Mesenchymal stem cell (in vitro differentiated cells and primary cell): ENCODE measurements around the gene TRPM1.

Source experiments
- DNase-seq: peaks from one replicate; pipeline ENCODE4 v3.0.0-alpha.2; 2013
- H2AFZ ChIP-seq: one replicate; pipeline ENCODE4 v1.6.1; 2013; ENCODE audit warnings: low read depth, mild to moderate bottlenecking, control low read depth, inconsistent platforms, low read length, moderate library complexity
- H2AK5ac ChIP-seq: 2 replicates; pipeline ENCODE4 v1.6.1; 2013; ENCODE audit warnings: low read length, moderate library complexity, mild to moderate bottlenecking, inconsistent platforms; ENCODE audit not compliant: severe bottlenecking
- H2BK120ac ChIP-seq: one replicate; pipeline ENCODE4 v1.6.1; 2013; ENCODE audit warnings: low read depth, mild to moderate bottlenecking, inconsistent platforms, low read length, moderate library complexity
- H2BK12ac ChIP-seq, 2 experiments: one replicate each; pipeline ENCODE4 v1.6.1; 2013; ENCODE audit warnings: inconsistent platforms in 2 of 2, low read length in 2 of 2, mild to moderate bottlenecking in 2 of 2, moderate library complexity in 2 of 2, control low read depth in 1 of 2
- H2BK15ac ChIP-seq: one replicate; pipeline ENCODE4 v1.6.1; 2013; ENCODE audit warnings: mild to moderate bottlenecking, low read depth, inconsistent platforms; ENCODE audit not compliant: poor library complexity, severe bottlenecking
- H2BK5ac ChIP-seq: 2 replicates; pipeline ENCODE4 v1.6.1; 2013; ENCODE audit warnings: low read depth, mild to moderate bottlenecking, low read length, control low read depth, inconsistent platforms; ENCODE audit not compliant: poor library complexity, severe bottlenecking
- H3K14ac ChIP-seq, 2 experiments: one replicate each; pipeline ENCODE4 v1.6.1; 2013; ENCODE audit warnings: inconsistent platforms in 2 of 2, low read length in 2 of 2, control low read depth in 1 of 2, mild to moderate bottlenecking in 1 of 2, moderate library complexity in 1 of 2
- H3K18ac ChIP-seq, 2 experiments: one replicate each; pipeline ENCODE4 v1.6.1; 2013; ENCODE audit warnings: inconsistent platforms in 2 of 2, low read length in 2 of 2, control low read depth in 1 of 2, low read depth in 1 of 2, mild to moderate bottlenecking in 1 of 2
- H3K23ac ChIP-seq, 2 experiments: one replicate each; pipeline ENCODE4 v1.6.1; 2013; ENCODE audit warnings: inconsistent platforms in 2 of 2, low read length in 2 of 2, mild to moderate bottlenecking in 2 of 2, moderate library complexity in 2 of 2, control low read depth in 1 of 2
- H3K27ac ChIP-seq: 2 replicates; pipeline ENCODE4 v1.5.1; 2013; ENCODE audit warnings: mild to moderate bottlenecking, moderate library complexity, low read length, control low read depth, inconsistent platforms; ENCODE audit not compliant: poor library complexity, severe bottlenecking
- H3K27me3 ChIP-seq, 2 experiments: 2 replicates each; pipeline versions ENCODE4 v1.6.1 to v1.7.0; 2013; ENCODE audit warnings: low read length in 2 of 2, mild to moderate bottlenecking in 2 of 2, moderate library complexity in 2 of 2, control low read depth in 1 of 2, inconsistent platforms in 1 of 2; ENCODE audit not compliant: control insufficient read depth in 1 of 2, insufficient read depth in 1 of 2
- H3K36me3 ChIP-seq, 2 experiments: 2 replicates each; pipeline versions ENCODE4 v1.6.1 to v1.7.0; 2013; ENCODE audit warnings: low read length in 2 of 2, control low read depth in 1 of 2, inconsistent platforms in 1 of 2, low read depth in 1 of 2, mild to moderate bottlenecking in 1 of 2; ENCODE audit not compliant: insufficient read depth in 2 of 2, control insufficient read depth in 1 of 2
- H3K4ac ChIP-seq, 2 experiments: one replicate each; pipeline ENCODE4 v1.6.1; 2013; ENCODE audit warnings: inconsistent platforms in 2 of 2, low read length in 2 of 2, mild to moderate bottlenecking in 2 of 2, moderate library complexity in 2 of 2, control low read depth in 1 of 2, low read depth in 1 of 2
- H3K4me1 ChIP-seq: 2 replicates; pipeline ENCODE4 v1.6.1; 2013; ENCODE audit warnings: low read depth, low read length, control low read depth; ENCODE audit not compliant: control insufficient read depth, insufficient read depth
- H3K4me2 ChIP-seq: 2 replicates; pipeline ENCODE4 v1.6.1; 2013; ENCODE audit warnings: low read length, mild to moderate bottlenecking, inconsistent platforms; ENCODE audit not compliant: poor library complexity, severe bottlenecking
- H3K4me3 ChIP-seq, 2 experiments: 2 replicates each; pipeline versions ENCODE4 v1.5.1 to v1.7.0; 2013; ENCODE audit warnings: low read length in 2 of 2, mild to moderate bottlenecking in 2 of 2, control low read depth in 1 of 2, low read depth in 1 of 2; ENCODE audit not compliant: insufficient read depth in 1 of 2
- H3K79me1 ChIP-seq: replicated peaks from 2 replicates; pipeline ENCODE4 v1.6.1; 2013; ENCODE audit warnings: mild to moderate bottlenecking, control low read depth, low read length, inconsistent platforms; ENCODE audit not compliant: poor library complexity, severe bottlenecking
- H3K9ac ChIP-seq: 2 replicates; pipeline ENCODE4 v1.7.0; 2013; ENCODE audit warnings: mild to moderate bottlenecking, low read length, moderate library complexity
- H3K9me3 ChIP-seq: 2 replicates; pipeline ENCODE4 v1.7.0; 2013; ENCODE audit warnings: mild to moderate bottlenecking, low read length; ENCODE audit not compliant: control insufficient read depth
- H4K8ac ChIP-seq: one replicate; pipeline ENCODE4 v1.6.1; 2013; ENCODE audit warnings: inconsistent platforms, mild to moderate bottlenecking, low read length, moderate library complexity
- H4K91ac ChIP-seq: one replicate; pipeline ENCODE4 v1.6.1; 2013; ENCODE audit warnings: mild to moderate bottlenecking, low read length, inconsistent platforms
- WGBS: methylation state at CpG from one replicate; pipeline ENCODE4 v1.1.7; 2013; ENCODE audit warnings: mixed read lengths; 5-methylcytosine and 5-hydroxymethylcytosine counted together

TRPM1 gene

DNA sequence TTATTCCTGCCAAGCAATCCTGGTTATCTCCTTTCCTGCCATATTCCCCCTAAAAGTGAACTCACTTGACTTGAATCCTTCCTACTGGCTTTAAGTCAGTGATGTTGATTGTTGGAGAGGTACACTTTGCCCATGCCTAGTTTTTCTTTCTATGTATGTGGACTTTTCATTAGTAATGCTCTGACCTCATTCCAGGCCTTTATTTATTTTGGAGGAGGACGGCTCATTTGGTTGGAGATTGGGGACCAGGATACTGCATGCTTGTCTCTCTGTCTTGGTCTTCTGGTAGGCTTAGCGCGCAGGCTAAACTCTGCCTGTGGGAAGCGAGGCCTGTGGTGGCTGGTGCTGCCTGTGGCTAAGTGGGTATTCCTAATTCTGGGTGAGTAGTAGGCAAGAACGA lies 81.0 kb downstream of the TRPM1 start:
- Histone ChIP-seq H4K91ac (no peak overlapping the region), H2AFZ (no peak overlapping the region), H3K79me1 (no peaks in the 10 kb centered on the region), H3K4me3 (no peak overlapping the region), H2BK15ac (no peak overlapping the region), H2BK120ac (no peak overlapping the region), H3K4me1 (peaks cover 20% of the 10 kb centered on the region), H3K27me3 (no peaks in the 10 kb centered on the region), H3K9ac (no peak overlapping the region), H3K23ac (no peak overlapping the region), H2AK5ac (peak overlapping the region; percentile 3), H2BK5ac (no peak overlapping the region), H3K14ac (no peak overlapping the region), H3K9me3 (no peaks in the 10 kb centered on the region), H3K4ac (no peak overlapping the region), H2BK12ac (no peak overlapping the region), H3K18ac (no peak overlapping the region), H3K4me2 (no peak overlapping the region), H3K27ac (no peak overlapping the region), H3K36me3 (no peaks in the 10 kb centered on the region), H4K8ac (no peak overlapping the region)
- 94% methylated on average over 4 of the region's 5 CpGs for WGBS
- no peak for DNase-seq

DNA sequence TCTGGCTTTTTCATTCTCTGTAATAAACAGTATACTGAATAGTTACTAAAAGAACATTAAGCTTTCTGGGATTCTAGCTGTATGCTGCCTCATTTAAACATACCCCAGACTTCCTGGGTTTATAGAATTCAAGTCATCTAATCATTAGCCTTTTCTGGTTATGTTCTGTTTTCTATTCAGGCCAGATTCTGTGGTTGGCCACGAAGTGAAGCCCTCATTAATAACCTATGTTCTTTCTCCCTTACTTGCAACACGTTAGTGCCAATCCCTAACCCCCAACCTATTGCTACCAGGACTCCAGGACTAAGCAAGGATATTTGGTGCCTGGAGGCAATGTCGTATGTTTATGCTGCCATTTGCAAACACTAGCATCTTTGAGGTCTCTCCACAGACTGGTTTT lies 81.5 kb downstream of the TRPM1 start:
- H4K8ac ChIP-seq: no peak overlapping the region
- H2BK5ac ChIP-seq: no peak overlapping the region
- H3K36me3 ChIP-seq: no peaks in the 10 kb centered on the region
- no peak overlapping the region for H2BK15ac ChIP-seq
- no peak overlapping the region for H3K27ac ChIP-seq
- H3K18ac ChIP-seq: no peak overlapping the region
- DNase-seq: no peak
- H3K4me1 ChIP-seq: peaks cover 16% of the 10 kb centered on the region
- H3K9ac ChIP-seq: no peak overlapping the region
- H3K9me3 ChIP-seq: no peaks in the 10 kb centered on the region
- no peaks in the 10 kb centered on the region for H3K27me3 ChIP-seq
- H3K4me3 ChIP-seq: no peak overlapping the region
- H2BK12ac ChIP-seq: no peak overlapping the region
- H3K14ac ChIP-seq: no peak overlapping the region
- H3K23ac ChIP-seq: no peak overlapping the region
- no peak overlapping the region for H3K4me2 ChIP-seq
- 81% methylated on average over 3 of the region's 3 CpGs for WGBS
- H3K79me1 ChIP-seq: no peaks in the 10 kb centered on the region
- no peak overlapping the region for H3K4ac ChIP-seq
- no peak overlapping the region for H2AFZ ChIP-seq
- H2BK120ac ChIP-seq: no peak overlapping the region
- no peak overlapping the region for H2AK5ac ChIP-seq
- no peak overlapping the region for H4K91ac ChIP-seq

DNA sequence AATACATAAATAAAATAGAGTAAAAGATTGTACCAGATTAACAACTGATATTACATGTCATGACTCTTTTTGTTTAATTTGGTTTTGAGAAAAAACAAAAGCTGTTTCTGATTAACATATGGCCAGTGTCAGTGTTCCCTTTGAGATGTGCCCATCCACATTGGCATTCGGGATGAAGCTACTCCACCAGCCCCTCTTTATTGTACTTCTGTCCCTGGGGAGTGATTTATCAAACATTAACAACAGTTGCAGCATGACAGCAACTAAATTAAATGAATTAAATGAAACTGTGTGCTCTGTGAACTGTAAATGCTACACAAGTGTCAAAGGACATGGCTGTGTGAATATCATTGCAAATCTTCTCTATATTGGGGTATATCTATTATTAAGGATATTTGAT lies 84.2 kb downstream of the TRPM1 start:
- Histone ChIP-seq H2BK12ac (no peak overlapping the region), H3K9ac (no peak overlapping the region), H3K27ac (no peak overlapping the region), H3K14ac (no peak overlapping the region), H3K4ac (no peak overlapping the region), H2BK5ac (no peak overlapping the region), H4K91ac (no peak overlapping the region), H2BK120ac (no peak overlapping the region), H3K4me3 (no peak overlapping the region), H3K23ac (no peak overlapping the region), H3K9me3 (peaks cover 23% of the 10 kb centered on the region), H3K18ac (no peak overlapping the region), H3K4me2 (no peak overlapping the region), H2AK5ac (no peak overlapping the region), H3K79me1 (no peaks in the 10 kb centered on the region), H3K4me1 (peaks cover 3% of the 10 kb centered on the region), H3K27me3 (no peaks in the 10 kb centered on the region), H3K36me3 (no peaks in the 10 kb centered on the region), H2BK15ac (no peak overlapping the region), H4K8ac (no peak overlapping the region), H2AFZ (no peak overlapping the region)
- DNase-seq: no peak
- 89% methylated on average over 1 of the region's 1 CpG for WGBS

DNA sequence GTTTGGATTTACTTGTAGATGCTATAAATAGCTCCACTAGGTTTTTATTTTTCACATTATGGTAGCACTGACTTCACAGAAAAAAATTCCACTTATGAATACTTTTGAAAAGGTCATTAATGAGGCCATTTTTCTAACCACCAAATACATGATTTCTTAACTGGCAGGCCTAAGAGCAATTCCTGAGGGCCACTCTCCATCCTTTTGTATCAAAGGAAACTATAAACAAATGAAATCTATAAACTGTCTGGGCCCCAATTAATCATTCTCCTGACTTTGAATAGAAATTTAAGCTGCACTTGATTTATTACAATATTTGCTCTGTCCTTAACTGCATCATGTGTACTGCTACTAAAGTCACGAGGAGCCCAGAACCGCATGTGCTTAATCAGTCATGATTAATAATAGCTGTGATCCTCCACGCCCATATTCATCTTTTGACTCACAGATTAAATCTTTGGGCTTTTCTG lies 85.0 kb downstream of the TRPM1 start:
- Histone ChIP-seq H3K18ac (no peak overlapping the region), H3K9me3 (peaks cover 30% of the 10 kb centered on the region), H3K79me1 (no peaks in the 10 kb centered on the region), H3K23ac (no peak overlapping the region), H3K27me3 (no peaks in the 10 kb centered on the region), H4K8ac (no peak overlapping the region), H3K27ac (peak overlapping the region; percentile 56), H3K4me1 (peaks cover 3% of the 10 kb centered on the region), H3K14ac (no peak overlapping the region), H2BK120ac (no peak overlapping the region), H3K36me3 (no peaks in the 10 kb centered on the region), H2BK12ac (no peak overlapping the region), H2BK15ac (no peak overlapping the region), H2BK5ac (no peak overlapping the region), H3K4me2 (no peak overlapping the region), H3K4me3 (no peak overlapping the region), H2AFZ (no peak overlapping the region), H2AK5ac (no peak overlapping the region), H3K9ac (no peak overlapping the region), H3K4ac (no peak overlapping the region), H4K91ac (no peak overlapping the region)
- DNase-seq: peak; percentile 47
- 61% methylated on average over 3 of the region's 3 CpGs for WGBS
